Measurements from ENCODE around the gene RBM42. TPM values are rescaled to one million over a fixed set of nuclear protein-coding genes. Genes with fewer than 3 reads are reported as not detected.

RBM42 gene
- total RNA-seq, 4 donors from 2014 or later: 57.3 to 64.4 (median 63.1) TPM

DNA sequence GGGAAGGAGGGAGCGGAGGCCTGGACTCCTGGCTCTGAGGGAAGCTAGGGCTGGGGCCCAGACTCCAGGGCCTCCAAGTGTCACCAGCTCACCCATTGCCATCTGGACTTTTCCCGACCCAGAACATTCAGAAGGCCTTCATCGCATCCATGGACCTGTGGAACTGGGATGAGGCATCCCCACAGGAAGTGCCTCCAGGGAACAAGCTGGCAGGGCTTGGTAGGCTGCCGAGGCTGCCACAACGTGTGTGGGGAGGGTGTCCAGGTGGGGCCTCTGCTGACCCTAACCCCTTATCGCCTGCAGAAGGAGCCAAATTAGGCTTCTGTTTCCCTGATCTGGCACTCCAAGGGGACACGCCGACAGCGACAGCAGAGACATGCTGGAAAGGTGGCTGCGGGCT, 13.5 kb downstream of the RBM42 start:
- Histone ChIP-seq H3K36me3 (peaks cover 0 to 10% (median 0%) of the 10 kb centered on the region in 3 donors), H3K4me3 (no peak overlapping the region), H3K4me1 (peaks cover 0 to 17% (median 5%) of the 10 kb centered on the region in 4 donors), H3K9me3 (no peaks in the 10 kb centered on the region), H3K27me3 (no peaks in the 10 kb centered on the region), H3K27ac (no peak overlapping the region)
- DNase-seq: no peak
- TF ChIP-seq POLR2A (IDR thresholded peaks at IDR 0.05): no peak
- TF ChIP-seq, protein P1, sequence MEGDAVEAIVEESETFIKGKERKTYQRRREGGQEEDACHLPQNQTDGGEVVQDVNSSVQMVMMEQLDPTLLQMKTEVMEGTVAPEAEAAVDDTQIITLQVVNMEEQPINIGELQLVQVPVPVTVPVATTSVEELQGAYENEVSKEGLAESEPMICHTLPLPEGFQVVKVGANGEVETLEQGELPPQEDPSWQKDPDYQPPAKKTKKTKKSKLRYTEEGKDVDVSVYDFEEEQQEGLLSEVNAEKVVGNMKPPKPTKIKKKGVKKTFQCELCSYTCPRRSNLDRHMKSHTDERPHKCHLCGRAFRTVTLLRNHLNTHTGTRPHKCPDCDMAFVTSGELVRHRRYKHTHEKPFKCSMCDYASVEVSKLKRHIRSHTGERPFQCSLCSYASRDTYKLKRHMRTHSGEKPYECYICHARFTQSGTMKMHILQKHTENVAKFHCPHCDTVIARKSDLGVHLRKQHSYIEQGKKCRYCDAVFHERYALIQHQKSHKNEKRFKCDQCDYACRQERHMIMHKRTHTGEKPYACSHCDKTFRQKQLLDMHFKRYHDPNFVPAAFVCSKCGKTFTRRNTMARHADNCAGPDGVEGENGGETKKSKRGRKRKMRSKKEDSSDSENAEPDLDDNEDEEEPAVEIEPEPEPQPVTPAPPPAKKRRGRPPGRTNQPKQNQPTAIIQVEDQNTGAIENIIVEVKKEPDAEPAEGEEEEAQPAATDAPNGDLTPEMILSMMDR (IDR thresholded peaks at IDR 0.05): no peak

DNA sequence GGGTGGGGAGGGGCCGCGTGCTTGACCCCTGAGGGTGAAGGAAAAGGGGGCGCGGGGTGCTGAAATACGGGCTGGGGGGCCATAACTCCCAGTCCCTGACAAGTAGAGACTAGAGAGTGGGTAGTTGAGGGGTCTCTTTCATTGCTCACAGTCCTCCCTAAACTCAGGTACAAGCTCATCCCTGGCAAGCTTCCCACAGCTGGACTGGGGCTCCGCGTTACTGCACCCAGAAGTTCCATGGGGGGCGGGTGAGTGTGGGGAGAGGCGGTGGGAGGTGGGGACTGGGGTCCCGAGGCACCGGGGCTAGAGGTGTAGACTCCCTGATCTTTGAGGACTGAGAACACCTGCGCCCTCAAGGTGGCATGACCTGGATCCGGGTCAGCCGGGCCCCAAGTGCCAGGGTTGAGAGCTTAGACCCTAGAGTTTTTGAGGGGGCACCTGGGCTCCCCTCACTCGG, 14.0 kb downstream of the RBM42 start:
- TF ChIP-seq, protein P1 (IDR thresholded peaks at IDR 0.05): no peak
- no peak for TF ChIP-seq POLR2A (IDR thresholded peaks at IDR 0.05)
- Histone ChIP-seq H3K27ac (peak overlapping the region; percentile 86 to 93 (median 88)), H3K9me3 (no peaks in the 10 kb centered on the region), H3K4me3 (peak overlapping the region; percentile 48 to 75 (median 70)), H3K27me3 (no peaks in the 10 kb centered on the region), H3K36me3 (peaks cover 0 to 4% (median 0%) of the 10 kb centered on the region in 3 donors), H3K4me1 (peaks cover 0 to 22% (median 5%) of the 10 kb centered on the region in 4 donors)
- peak in 2 of 3 donors; percentile 24 to 54 for DNase-seq

DNA sequence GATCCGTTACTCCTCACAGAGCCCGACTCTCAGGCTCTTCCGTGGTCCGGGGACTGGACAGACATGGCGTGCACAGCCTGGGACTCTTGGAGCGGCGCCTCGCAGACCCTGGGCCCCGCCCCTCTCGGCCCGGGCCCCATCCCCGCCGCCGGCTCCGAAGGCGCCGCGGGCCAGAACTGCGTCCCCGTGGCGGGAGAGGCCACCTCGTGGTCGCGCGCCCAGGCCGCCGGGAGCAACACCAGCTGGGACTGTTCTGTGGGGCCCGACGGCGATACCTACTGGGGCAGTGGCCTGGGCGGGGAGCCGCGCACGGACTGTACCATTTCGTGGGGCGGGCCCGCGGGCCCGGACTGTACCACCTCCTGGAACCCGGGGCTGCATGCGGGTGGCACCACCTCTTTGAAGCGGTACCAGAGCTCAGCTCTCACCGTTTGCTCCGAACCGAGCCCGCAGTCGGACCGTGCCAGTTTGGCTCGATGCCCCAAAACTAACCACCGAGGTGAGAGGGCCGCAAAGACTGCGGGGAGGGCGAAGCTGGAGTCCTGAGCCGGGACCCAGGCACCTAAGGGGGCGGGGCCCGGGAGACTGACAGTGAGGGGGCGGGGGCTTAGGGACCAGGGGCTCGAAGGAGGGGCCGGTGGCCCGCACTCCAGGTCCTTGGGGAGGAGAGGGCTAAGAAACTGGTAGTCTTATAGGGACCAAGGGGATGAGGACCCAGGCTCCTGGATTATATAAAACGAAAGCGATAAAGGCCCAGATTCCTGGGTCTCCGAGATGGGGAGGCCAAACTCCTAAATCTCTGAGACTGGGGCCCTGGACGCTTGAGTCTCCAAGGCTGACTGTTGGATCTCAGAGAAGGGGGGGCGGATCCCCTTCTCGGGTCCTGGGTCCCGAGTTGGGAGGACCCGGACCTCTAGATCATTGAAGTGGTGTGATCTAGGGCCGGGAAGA, 14.7 kb downstream of the RBM42 start:
- H3K27me3 ChIP-seq: no peaks in the 10 kb centered on the region
- peak; percentile 86 to 89 for TF ChIP-seq POLR2A (IDR thresholded peaks at IDR 0.05)
- TF ChIP-seq, protein P1 (IDR thresholded peaks at IDR 0.05): peak in 1 of 6 experiments; percentile 21
- no peaks in the 10 kb centered on the region for H3K9me3 ChIP-seq
- H3K27ac ChIP-seq: peak overlapping the region; percentile 86 to 93 (median 88)
- H3K4me3 ChIP-seq: peak overlapping the region; percentile 48 to 75 (median 70)
- DNase-seq: peak; percentile 90 to 94 (median 94)
- peaks cover 0 to 23% (median 5%) of the 10 kb centered on the region in 4 donors for H3K4me1 ChIP-seq
- H3K36me3 ChIP-seq: no peaks in the 10 kb centered on the region

DNA sequence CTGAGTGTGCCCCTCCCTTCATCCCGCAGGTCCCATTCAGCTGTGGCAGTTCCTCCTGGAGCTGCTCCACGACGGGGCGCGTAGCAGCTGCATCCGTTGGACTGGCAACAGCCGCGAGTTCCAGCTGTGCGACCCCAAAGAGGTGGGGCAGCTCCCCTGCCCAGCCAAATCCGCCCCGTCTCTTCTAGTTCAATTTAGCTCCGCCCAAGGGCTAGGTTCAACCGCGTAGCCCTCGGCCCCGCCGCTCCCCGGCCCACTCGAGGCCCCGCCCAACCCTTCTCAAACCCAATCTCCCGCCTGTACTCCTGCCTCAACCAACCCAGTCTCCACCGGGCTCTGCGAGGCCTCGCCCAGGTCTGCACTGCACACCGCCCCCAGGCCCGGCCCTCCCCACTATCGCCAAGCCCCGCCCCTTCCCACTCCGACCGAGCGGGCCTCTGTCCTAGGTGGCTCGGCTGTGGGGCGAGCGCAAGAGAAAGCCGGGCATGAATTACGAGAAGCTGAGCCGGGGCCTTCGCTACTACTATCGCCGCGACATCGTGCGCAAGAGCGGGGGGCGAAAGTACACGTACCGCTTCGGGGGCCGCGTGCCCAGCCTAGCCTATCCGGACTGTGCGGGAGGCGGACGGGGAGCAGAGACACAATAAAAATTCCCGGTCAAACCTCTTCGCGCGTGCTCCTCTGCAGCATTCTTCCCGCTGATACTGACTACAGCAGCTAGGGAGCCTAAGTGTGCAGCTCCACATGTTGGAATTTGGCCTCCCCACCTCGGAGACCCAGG, 15.6 kb downstream of the RBM42 start:
- Histone ChIP-seq H3K27ac (peak overlapping the region; percentile 86 to 93 (median 88)), H3K4me1 (peaks cover 0 to 28% (median 9%) of the 10 kb centered on the region in 4 donors), H3K4me3 (peak overlapping the region; percentile 48 to 75 (median 70)), H3K9me3 (no peaks in the 10 kb centered on the region), H3K27me3 (no peaks in the 10 kb centered on the region), H3K36me3 (no peaks in the 10 kb centered on the region)
- TF ChIP-seq, protein P1 (IDR thresholded peaks at IDR 0.05): no peak
- peak; percentile 52 to 75 for TF ChIP-seq POLR2A (IDR thresholded peaks at IDR 0.05)
- peak; percentile 97 to 99 (median 98) for DNase-seq

DNA sequence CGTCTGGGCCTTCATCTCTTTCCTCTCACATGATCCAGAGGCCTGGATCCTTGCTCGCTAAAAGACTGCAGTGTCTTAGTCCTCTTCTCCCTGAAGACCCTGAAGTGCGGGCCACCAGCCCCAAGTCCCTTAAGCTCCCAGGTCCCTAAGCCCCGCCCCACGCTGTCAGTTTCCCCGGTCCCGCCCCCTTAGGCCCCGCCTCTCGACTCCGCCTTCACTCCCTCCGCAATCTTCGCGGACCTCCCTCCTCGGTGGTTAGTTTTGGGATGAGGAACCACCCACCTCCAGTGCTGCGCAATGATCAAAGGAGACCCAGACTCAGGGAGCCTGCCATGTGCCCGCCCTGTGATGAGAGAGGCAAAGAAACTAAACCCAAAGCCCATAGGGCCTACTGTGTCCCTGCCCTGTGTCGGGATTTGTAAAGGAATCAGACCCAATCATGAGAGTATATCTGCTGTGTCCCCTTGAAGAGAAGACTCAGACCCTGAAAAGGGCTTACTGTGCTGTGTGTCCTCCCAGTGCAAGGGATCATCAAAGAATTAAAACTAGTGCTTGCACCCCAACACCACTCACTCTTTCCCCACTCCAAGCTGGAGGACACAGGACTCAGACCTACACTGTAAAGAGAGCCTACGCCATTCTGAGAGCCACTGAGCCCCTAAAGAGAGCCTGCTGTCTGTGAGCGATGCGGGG, 16.3 kb downstream of the RBM42 start:
- peak; percentile 84 to 94 (median 84) for DNase-seq
- Histone ChIP-seq H3K9me3 (no peaks in the 10 kb centered on the region), H3K27me3 (no peaks in the 10 kb centered on the region), H3K27ac (peak overlapping the region; percentile 86 to 93 (median 88)), H3K4me1 (peaks cover 0 to 35% (median 10%) of the 10 kb centered on the region in 4 donors), H3K36me3 (peaks cover 0 to 3% (median 0%) of the 10 kb centered on the region in 3 donors), H3K4me3 (peak overlapping the region; percentile 48 to 75 (median 70))
- TF ChIP-seq, protein P1 (IDR thresholded peaks at IDR 0.05): no peak
- TF ChIP-seq POLR2A (IDR thresholded peaks at IDR 0.05): no peak

Measured in Peyer's patch (tissue), 4 donors.